Measurements from ENCODE around the gene ZYG11B.
"Not testable (repeated sequence)": the region's sequence is repeated elsewhere in the genome, so short reads cannot be mapped to it uniquely, and the experiment has no call there.

The ZYG11B gene

DNA sequence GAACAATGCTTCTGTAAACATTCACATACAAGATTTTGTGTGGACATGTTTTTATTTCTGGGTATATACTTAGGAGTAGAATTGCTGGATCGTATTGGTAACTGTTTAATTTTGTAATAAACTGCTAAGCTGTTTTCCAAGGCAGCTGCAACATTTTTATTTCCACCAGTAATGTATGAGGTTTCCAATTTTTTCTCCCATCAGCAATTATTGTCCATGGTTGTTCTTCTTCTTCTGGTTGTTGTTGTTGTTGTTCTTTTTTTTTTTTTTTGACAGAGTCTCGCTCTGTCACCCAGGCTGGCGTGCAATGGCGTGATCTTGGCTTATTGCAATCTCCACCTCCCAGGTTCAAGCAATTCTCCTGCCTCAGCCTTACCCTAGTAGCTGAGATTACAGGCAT lies 26.9 kb downstream of the ZYG11B start:
- H3K27me3 Mint-ChIP-seq (ENCODE audit: low read depth), result no peaks in the 10 kb centered on the region
- no peaks in the 10 kb centered on the region for H3K9me3 Mint-ChIP-seq
- H3K4me1 Mint-ChIP-seq (ENCODE audit: low read depth), result no peaks in the 10 kb centered on the region
- no peak for DNase-seq (ENCODE audit: low spot score)
- H3K4me3 Mint-ChIP-seq, result no peak overlapping the region
- no peak overlapping the region for H3K27ac Mint-ChIP-seq
- peaks cover 4% of the 10 kb centered on the region for H3K36me3 Mint-ChIP-seq (ENCODE audit: low read depth)

DNA sequence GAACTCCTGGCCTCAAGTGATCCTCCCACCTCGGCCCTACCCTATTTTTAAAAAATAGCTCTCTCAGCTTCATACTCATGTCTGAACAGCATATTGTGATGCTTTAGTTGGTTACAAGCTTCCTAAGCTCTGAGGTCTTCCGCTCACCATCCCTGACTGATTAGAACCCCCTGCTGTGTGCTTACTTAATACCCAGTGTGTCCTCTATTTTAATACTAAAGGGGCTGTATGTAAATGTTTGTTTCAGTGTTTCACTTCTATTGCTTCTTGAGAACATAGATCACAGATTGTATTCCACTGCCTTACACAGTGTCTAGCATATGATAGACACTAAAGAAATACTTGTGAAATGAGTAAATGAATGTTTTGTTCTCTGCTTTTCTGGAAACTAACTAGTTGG lies 29.8 kb downstream of the ZYG11B start:
- Mint-ChIP-seq H3K27me3 (ENCODE audit: low read depth) (no peaks in the 10 kb centered on the region), H3K4me3 (no peak overlapping the region), H3K36me3 (ENCODE audit: low read depth) (peaks cover 6% of the 10 kb centered on the region), H3K27ac (no peak overlapping the region), H3K9me3 (no peaks in the 10 kb centered on the region), H3K4me1 (ENCODE audit: low read depth) (no peaks in the 10 kb centered on the region)
- no peak for DNase-seq (ENCODE audit: low spot score)

DNA sequence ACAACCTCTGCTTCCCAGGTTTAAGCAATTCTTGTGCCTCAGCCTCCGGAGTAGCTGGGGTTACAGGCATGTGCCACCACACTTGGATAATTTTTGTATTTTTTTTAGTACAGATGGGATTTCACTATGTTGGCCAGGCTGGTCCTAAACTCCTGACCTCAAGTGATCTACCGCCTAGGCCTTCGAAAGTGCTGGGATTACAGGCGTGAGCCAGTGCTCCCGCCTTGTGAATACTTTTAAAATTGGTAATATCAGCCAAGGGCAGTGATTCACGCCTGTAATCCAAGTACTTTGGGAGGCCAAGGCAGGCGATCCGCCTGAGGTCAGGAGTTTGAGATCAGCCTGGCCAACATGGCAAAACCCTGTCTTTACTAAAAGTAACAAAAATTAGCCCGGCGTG lies 33.7 kb downstream of the ZYG11B start:
- DNase-seq (ENCODE audit: low spot score), result no peak
- no peaks in the 10 kb centered on the region for H3K27me3 Mint-ChIP-seq (ENCODE audit: low read depth)
- H3K4me1 Mint-ChIP-seq (ENCODE audit: low read depth), result no peaks in the 10 kb centered on the region
- H3K4me3 Mint-ChIP-seq, result no peak overlapping the region
- H3K9me3 Mint-ChIP-seq, result no peaks in the 10 kb centered on the region
- H3K27ac Mint-ChIP-seq, result no peak overlapping the region
- H3K36me3 Mint-ChIP-seq (ENCODE audit: low read depth), result peaks cover 9% of the 10 kb centered on the region

DNA sequence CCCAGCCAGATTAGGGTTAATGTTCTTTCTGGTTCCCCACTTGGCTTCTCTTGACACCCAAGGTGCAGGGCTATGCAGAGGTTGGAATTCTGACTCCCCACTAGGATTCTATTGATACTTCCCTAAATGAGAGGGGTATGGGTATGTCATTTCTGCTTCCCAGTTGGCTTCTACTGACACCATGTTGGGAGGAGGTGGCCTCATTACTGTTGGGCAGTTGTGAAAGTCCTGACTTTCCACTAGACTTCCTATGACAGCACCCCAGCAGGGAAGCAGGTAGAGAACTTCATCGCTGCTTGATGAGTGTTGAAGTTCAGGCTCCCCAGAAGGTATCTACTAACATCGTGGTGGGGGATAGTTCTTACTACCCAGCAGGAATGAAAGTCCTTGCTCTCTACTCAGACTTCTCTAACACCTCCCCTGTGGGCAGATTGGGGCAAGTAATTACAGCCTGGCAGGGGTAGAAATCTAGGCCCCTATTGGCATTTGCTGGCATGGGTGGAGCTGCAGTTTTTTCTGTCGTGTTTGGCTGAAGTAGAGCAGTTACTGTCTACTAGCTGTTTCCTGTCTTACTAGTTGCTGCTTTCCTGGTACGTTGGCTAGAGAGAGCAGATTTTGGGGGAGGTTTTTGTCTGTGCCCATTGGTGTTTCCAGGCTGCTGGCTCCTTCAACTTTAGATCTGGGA lies 41.5 kb downstream of the ZYG11B start:
- DNase-seq (ENCODE audit: low spot score), result no peak
- H3K4me3 Mint-ChIP-seq, result no peak overlapping the region
- no peak overlapping the region for H3K27ac Mint-ChIP-seq
- no peaks in the 10 kb centered on the region for H3K9me3 Mint-ChIP-seq
- peaks cover 14% of the 10 kb centered on the region for H3K36me3 Mint-ChIP-seq (ENCODE audit: low read depth)
- H3K27me3 Mint-ChIP-seq (ENCODE audit: low read depth), result no peaks in the 10 kb centered on the region
- H3K4me1 Mint-ChIP-seq (ENCODE audit: low read depth), result peaks cover 7% of the 10 kb centered on the region

DNA sequence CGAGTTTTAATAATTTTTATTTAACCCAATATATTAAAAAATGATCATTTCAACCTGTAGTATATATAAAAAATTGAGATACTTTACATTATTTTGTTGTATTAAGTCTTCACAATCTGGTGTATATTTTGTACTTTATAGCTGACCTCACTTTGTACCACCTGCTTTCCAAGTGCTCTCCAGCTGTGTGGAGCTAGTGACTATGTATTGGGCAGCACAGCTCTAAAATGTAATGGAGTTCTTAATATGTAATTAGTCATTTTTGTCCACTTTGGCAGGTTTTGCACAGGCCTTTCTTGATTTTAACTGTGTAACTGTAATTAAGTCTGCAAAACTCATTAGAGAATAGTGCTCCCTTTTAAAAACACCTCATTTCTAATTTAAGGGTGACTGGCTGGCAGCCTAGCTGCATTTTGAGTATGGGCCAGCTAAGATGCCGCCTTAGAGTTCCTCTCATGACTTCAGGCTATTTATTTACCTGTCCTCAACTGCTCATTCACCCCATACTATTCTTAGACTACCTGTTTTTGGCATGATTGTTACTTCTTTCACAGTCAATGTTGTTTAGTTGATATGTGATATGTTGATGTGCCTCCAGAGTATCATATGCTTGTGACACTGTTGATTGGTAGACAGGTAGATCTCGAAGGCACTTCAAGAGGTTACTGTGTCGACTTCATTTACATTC lies 43.2 kb downstream of the ZYG11B start:
- no peak overlapping the region for H3K27ac Mint-ChIP-seq

DNA sequence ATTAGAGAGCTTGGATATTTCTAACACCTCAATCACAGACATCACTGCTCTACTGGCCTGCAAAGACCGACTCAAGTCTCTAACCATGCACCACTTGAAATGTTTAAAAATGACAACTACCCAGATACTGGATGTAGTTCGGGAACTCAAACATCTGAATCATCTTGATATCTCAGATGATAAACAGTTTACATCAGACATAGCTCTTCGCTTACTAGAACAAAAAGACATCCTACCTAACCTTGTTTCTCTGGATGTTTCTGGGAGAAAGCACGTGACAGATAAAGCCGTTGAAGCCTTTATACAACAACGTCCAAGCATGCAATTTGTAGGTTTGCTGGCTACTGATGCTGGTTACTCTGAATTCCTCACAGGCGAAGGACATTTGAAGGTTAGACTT lies 45.1 kb downstream of the ZYG11B start:
- Mint-ChIP-seq H3K9me3 (no peaks in the 10 kb centered on the region), H3K4me1 (ENCODE audit: low read depth) (peaks cover 7% of the 10 kb centered on the region), H3K4me3 (no peak overlapping the region), H3K27ac (no peak overlapping the region), H3K27me3 (ENCODE audit: low read depth) (no peaks in the 10 kb centered on the region), H3K36me3 (ENCODE audit: low read depth) (peaks cover 21% of the 10 kb centered on the region)
- DNase-seq (ENCODE audit: low spot score), result no peak

More for the DNA sequence above, 43.2 kb downstream of the ZYG11B start:
- Mint-ChIP-seq H3K4me1 (ENCODE audit: low read depth) (peaks cover 7% of the 10 kb centered on the region), H3K36me3 (ENCODE audit: low read depth) (peaks cover 16% of the 10 kb centered on the region), H3K4me3 (no peak overlapping the region), H3K27me3 (ENCODE audit: low read depth) (no peaks in the 10 kb centered on the region), H3K9me3 (no peaks in the 10 kb centered on the region)
- no peak for DNase-seq (ENCODE audit: low spot score)

DNA sequence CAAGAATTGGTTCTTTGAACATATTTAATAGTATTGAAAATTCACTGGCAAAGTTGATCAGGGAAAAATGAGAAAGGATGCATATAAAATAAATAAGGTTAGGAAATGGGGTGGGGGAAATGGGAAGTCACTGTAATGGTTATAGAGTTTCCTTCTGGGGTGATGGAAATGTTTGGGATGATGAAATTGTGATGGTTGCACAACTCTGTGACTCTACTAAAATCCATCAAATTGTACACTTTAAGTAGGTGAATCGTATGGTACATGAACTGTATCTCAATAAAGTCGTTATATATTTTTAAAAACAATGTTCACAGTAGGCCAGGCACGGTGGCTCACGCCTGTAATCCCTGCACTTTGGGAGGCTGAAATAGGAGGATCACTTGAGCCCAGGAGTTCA lies 59.9 kb downstream of the ZYG11B start:
- H3K36me3 Mint-ChIP-seq (ENCODE audit: low read depth), result peaks cover 19% of the 10 kb centered on the region

DNA sequence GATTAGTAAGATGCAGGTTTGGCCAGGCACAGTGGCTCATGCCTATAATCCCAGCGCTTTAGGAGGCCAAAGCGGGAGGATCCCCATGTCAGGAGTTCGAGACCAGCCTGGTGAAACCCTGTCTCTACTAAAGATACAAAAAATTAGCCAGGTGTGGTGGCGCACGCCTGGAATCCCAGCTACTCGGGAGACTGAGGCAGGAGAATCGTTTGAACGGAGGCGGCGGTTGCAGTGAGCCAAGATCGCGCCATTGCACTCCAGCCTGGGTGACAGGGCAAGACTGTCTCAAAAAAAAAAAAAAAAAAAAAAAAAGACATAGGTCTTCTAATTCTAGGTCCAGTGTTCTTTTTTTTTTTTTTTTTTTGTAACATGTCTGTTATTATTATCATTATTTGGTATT lies 64.2 kb downstream of the ZYG11B start:
- not testable (repeated sequence) for H3K4me1 Mint-ChIP-seq (ENCODE audit: low read depth); H3K36me3 Mint-ChIP-seq (ENCODE audit: low read depth); DNase-seq (ENCODE audit: low spot score); H3K4me3 Mint-ChIP-seq; H3K27me3 Mint-ChIP-seq (ENCODE audit: low read depth); H3K27ac Mint-ChIP-seq; H3K9me3 Mint-ChIP-seq

More for the DNA sequence above, 59.9 kb downstream of the ZYG11B start:
- Mint-ChIP-seq H3K9me3 (no peaks in the 10 kb centered on the region), H3K4me3 (no peak overlapping the region), H3K27me3 (ENCODE audit: low read depth) (no peaks in the 10 kb centered on the region), H3K27ac (no peak overlapping the region), H3K4me1 (ENCODE audit: low read depth) (no peaks in the 10 kb centered on the region)
- no peak for DNase-seq (ENCODE audit: low spot score)

DNA sequence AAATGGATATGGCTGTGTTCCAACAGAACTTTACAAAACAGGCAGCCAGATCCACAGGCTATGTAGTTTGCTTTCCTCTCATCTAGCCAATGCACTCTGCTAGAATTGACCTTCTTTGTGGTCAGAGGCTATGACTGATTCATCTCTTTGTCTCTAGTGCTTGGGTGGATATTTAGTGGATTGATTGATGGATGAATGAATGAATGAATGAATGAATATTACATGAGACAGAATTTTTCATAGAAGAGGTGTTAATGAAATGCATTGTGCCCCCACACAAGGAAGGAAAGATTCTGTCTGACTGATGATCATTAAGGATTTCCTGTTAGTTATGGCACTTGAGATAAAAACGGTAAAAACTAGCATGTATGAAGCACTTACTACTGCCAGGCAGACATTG lies 65.8 kb downstream of the ZYG11B start:
- DNase-seq (ENCODE audit: low spot score), result no peak

DNA sequence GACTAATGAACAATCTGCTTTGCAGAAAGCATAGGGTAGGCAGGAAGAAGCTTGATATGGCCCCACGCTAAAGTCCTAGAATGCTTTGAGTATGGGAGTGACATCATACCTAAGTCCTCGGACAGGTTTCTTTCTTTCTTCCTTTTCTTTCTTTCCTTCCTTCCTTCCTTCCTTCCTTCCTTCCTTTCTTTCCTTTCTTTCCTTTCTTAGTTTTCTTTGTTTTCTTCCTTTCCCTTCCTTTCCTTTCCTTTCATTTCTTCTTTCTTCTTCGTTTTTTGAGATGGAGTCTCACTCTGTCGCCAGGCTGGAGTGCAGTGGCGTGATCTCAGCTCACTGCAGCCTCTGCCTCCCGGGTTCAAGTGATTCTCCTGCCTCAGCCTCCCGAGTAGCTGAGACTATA lies 67.5 kb downstream of the ZYG11B start:
- not testable (repeated sequence) for DNase-seq (ENCODE audit: low spot score); H3K4me3 Mint-ChIP-seq; H3K36me3 Mint-ChIP-seq (ENCODE audit: low read depth); H3K27me3 Mint-ChIP-seq (ENCODE audit: low read depth); H3K4me1 Mint-ChIP-seq (ENCODE audit: low read depth); H3K27ac Mint-ChIP-seq; H3K9me3 Mint-ChIP-seq

More for the DNA sequence above, 65.8 kb downstream of the ZYG11B start:
- H3K36me3 Mint-ChIP-seq (ENCODE audit: low read depth), result peaks cover 7% of the 10 kb centered on the region
- H3K4me3 Mint-ChIP-seq, result no peak overlapping the region
- no peak overlapping the region for H3K27ac Mint-ChIP-seq
- H3K9me3 Mint-ChIP-seq, result no peaks in the 10 kb centered on the region
- no peaks in the 10 kb centered on the region for H3K4me1 Mint-ChIP-seq (ENCODE audit: low read depth)
- no peaks in the 10 kb centered on the region for H3K27me3 Mint-ChIP-seq (ENCODE audit: low read depth)

DNA sequence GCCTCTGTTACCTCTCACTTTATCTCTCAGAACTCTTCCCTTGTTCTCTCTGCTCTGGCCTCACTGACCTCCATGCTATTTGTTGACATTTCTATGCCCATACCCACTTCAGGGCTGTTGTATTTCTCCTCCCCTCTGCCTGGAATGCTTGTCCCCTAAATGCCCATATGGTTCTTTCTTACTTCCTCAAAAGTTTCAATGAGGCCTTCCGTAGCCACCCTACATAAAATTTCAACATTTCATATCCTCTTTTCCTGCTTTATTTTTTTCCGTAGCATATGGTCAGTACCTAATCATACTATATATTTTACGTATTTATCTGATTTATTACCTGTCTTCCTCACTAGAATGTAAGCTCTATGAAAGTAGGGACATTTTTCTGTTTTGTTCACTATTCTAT lies 69.2 kb downstream of the ZYG11B start:
- no peaks in the 10 kb centered on the region for H3K27me3 Mint-ChIP-seq (ENCODE audit: low read depth)
- DNase-seq (ENCODE audit: low spot score), result no peak
- H3K36me3 Mint-ChIP-seq (ENCODE audit: low read depth), result peaks cover 5% of the 10 kb centered on the region
- H3K4me3 Mint-ChIP-seq, result no peak overlapping the region
- no peak overlapping the region for H3K27ac Mint-ChIP-seq
- H3K9me3 Mint-ChIP-seq, result no peaks in the 10 kb centered on the region
- H3K4me1 Mint-ChIP-seq (ENCODE audit: low read depth), result no peaks in the 10 kb centered on the region

DNA sequence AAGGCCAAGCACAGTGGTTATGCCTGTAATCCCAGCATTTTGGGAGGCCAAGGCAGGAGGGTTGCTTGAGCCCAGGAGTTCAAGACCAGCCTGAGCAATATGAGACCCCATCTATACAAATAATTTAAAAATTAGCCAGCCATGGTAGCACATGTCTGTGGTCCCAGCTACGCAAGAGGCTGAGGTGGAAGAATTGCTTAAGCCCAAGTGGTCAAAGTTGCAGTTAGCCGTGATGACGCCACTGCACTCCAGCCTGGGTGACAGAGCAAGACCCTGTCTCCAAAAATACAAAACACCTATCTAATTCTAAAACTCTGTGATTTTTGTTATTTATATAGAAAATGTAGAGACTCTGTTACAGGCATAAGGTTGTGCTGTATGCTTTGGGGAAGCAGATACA lies 72.1 kb downstream of the ZYG11B start:
- DNase-seq (ENCODE audit: low spot score), result no peak
- Mint-ChIP-seq H3K4me1 (ENCODE audit: low read depth) (no peaks in the 10 kb centered on the region), H3K27ac (no peak overlapping the region), H3K36me3 (ENCODE audit: low read depth) (peaks cover 8% of the 10 kb centered on the region), H3K9me3 (no peaks in the 10 kb centered on the region), H3K4me3 (no peak overlapping the region), H3K27me3 (ENCODE audit: low read depth) (no peaks in the 10 kb centered on the region)

DNA sequence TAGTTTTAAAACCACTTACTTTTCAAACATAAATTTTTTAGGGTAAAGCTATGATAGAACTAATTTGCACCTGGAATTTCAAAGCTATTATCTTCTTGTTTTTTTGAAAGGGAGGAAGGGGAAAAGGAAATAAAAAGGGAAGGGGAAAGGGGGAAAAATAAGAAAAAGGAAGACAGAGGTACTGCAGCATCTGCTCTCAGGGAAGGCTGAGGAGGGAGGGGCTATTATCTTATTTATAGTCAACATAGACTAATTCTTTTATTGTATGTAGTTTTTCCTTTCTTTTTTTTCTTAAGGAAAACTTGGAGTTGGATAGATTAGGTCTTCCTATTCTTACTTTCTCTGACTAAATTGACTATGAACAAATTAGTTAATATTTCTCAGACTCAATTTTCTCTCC lies 74.8 kb downstream of the ZYG11B start:
- Mint-ChIP-seq H3K27me3 (ENCODE audit: low read depth) (no peaks in the 10 kb centered on the region), H3K36me3 (ENCODE audit: low read depth) (peaks cover 8% of the 10 kb centered on the region), H3K9me3 (no peaks in the 10 kb centered on the region), H3K4me1 (ENCODE audit: low read depth) (no peaks in the 10 kb centered on the region), H3K4me3 (no peak overlapping the region), H3K27ac (no peak overlapping the region)
- DNase-seq (ENCODE audit: low spot score), result no peak

DNA sequence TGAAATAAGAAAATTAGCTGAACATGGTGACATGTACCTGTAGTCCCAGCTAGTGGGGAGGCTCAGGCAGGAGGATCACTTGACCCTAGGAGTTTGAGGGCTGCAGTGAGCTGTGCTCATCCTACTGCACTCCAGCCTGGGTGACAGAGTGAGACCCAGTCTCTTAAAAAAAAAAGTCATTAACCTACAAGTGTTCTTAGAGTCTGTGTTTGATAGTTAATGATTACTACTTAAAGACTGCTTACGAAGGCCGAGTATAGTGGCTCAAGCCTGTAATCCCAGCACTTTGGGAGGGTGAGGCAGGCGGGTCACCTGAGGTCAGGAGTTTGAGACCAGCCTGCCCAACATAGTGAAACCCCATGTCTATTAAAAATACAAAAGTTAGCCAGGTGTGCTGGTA lies 77.8 kb downstream of the ZYG11B start:
- H3K4me3 Mint-ChIP-seq; H3K27me3 Mint-ChIP-seq (ENCODE audit: low read depth); H3K9me3 Mint-ChIP-seq; H3K36me3 Mint-ChIP-seq (ENCODE audit: low read depth); DNase-seq (ENCODE audit: low spot score); H3K4me1 Mint-ChIP-seq (ENCODE audit: low read depth); H3K27ac Mint-ChIP-seq: not testable (repeated sequence)

DNA sequence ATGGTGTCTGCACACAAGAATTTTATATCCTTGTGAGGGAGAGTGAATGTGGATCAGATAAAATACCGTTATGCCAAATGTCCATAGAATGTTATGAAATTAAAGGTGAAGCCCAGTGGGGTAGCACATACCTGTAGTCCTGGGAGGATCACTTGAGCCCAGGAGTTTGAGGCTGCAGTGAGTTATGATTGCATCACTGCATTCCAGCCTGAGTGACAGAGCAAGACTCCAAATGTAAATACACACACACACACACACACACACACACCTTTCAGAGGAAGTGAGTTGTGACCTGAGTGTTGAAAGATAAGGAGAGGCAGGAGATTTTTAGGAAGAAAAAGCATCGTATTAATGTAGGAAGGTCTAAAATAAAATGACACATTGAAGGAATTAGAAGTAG lies 88.2 kb downstream of the ZYG11B start:
- Mint-ChIP-seq H3K27me3 (ENCODE audit: low read depth) (no peaks in the 10 kb centered on the region), H3K9me3 (no peaks in the 10 kb centered on the region), H3K36me3 (ENCODE audit: low read depth) (peaks cover 13% of the 10 kb centered on the region), H3K4me1 (ENCODE audit: low read depth) (no peaks in the 10 kb centered on the region), H3K27ac (no peak overlapping the region), H3K4me3 (no peak overlapping the region)
- DNase-seq (ENCODE audit: low spot score), result no peak
